Testis (tissue), 3 donors: ENCODE data around the gene UBE2O. TPM values are rescaled to one million over a fixed set of nuclear protein-coding genes. Genes with fewer than 3 reads are reported as not detected.
"Not testable (repeated sequence)": the region's sequence is repeated elsewhere in the genome, so short reads cannot be mapped to it uniquely, and the experiment has no call there.

Experiments
- DNase-seq: peaks from one replicate; pipeline ENCODE4 v3.0.0-alpha.2; 2019
- H3K27ac ChIP-seq, 2 donors: fragments of 200-600 bp; sonication (generic); one replicate each; pipeline ENCODE4 v1.5.1; 2019
- H3K27me3 ChIP-seq: fragments of 200-600 bp; sonication (generic); one replicate; pipeline ENCODE4 v1.5.1; 2019
- H3K36me3 ChIP-seq: fragments of 200-600 bp; sonication (generic); one replicate; pipeline ENCODE4 v1.5.1; 2017; ENCODE audit warnings: low read depth; ENCODE audit errors: missing control alignments
- H3K4me1 ChIP-seq: fragments of 200-600 bp; sonication (generic); one replicate; pipeline ENCODE4 v1.5.1; 2019
- H3K4me3 ChIP-seq, 2 donors: fragments of 200-600 bp; sonication (generic); one replicate each; pipeline ENCODE4 v1.5.1; 2017 to 2019
- H3K9me3 ChIP-seq: fragments of 200-600 bp; sonication (generic); one replicate; pipeline ENCODE4 v1.5.1; 2017
- POLR2A ChIP-seq: fragments of 450-650 bp; IDR thresholded peaks from one replicate; pipeline ENCODE4 v1.6.1; 2017; ENCODE audit warnings: antibody characterized with exemption, mild to moderate bottlenecking, moderate library complexity
- WGBS, 2 donors: methylation state at CpG; one replicate each; pipeline ENCODE4 v1.1.5; 2018; 5-methylcytosine and 5-hydroxymethylcytosine counted together
- intact Hi-C: fragments of 100-400 bp; cut with DNase I; formaldehyde crosslinking; loops from one replicate; pipeline ENCODE4 v1.15.1; 2023; ENCODE audit warnings: low total_unique reads
- polyA plus RNA-seq: library from polyadenylated mRNA; stranded (reverse); fragments of 350-450 nt; fragmentation: Illumina TruSeq; extraction: RNeasy Lipid Tissue Mini Kit (QIAGEN cat#74804); gene quantifications from one replicate; pipeline ENCODE4 v1.2.3, GENCODE V29; 2014; ENCODE audit warnings: low read depth, low replicate concordance; ENCODE audit not compliant: insufficient read depth
- total RNA-seq, 2 donors: library from RNA; depleted of rRNA; stranded (reverse); fragments of >200 nt; gene quantifications; one replicate each; pipeline ENCODE4 v1.2.3, GENCODE V29; 2016
- TF ChIP-seq, protein P1 (sequence below), 3 experiments: fragments of 450-650 bp in 2 of 3; fragments of 200-600 bp in 1 of 3; sonication (generic) in 1 of 3; IDR thresholded peaks; one replicate each; pipeline ENCODE4 v1.5.1; 2016 to 2019; ENCODE audit warnings: antibody characterized with exemption in 3 of 3, mild to moderate bottlenecking in 2 of 3, moderate library complexity in 1 of 3

Gene UBE2O
- total and polyA plus RNA-seq, 3 donors from 2014 or later = 40.6 to 58.0 (median 56.6) TPM

DNA sequence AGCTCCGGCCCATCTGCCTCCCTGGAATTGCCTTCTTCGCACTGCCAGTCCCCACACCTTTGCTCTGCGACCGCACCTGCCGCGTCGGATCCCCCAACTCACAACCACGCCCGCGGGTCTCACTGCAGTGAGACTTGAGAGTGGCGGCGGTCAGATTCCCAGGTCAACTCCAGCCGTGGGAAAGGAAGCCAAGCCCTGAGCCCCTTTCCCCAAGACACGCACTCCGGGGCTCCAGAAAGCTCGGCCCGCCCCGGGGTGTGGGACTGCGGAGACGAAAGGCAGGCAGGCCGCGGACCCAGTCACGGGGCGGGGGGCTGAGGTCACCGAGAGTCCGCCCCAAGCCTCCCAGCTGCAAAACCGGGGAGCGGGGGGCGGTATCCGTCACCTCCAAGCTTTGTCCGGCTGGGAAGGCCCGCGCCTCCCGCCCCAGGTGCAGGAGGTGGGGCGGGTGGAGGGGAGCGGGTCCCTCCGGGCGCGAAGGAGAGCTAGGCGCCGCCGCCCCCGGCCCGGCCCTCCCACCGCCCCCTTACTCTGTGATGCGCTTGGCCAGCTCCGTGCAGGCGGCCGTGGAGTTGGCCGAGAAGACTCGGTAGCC is 99.9 kb downstream of the UBE2O start:
- H3K9me3 ChIP-seq = no peaks in the 10 kb centered on the region
- H3K4me3 ChIP-seq = peak overlapping the region; percentile 88 to 90
- peak; percentile 27 for DNase-seq
- WGBS, 2 donors = 0 to 2% methylated on average over 1 to 36 of the region's 51 CpGs
- intact Hi-C loops = no loop called here
- no peaks in the 10 kb centered on the region for H3K36me3 ChIP-seq
- H3K27ac ChIP-seq = peak overlapping the region; percentile 76 to 90
- H3K27me3 ChIP-seq = no peaks in the 10 kb centered on the region
- H3K4me1 ChIP-seq = peaks cover 16% of the 10 kb centered on the region
- TF ChIP-seq POLR2A = no peak
- TF ChIP-seq, protein P1, sequence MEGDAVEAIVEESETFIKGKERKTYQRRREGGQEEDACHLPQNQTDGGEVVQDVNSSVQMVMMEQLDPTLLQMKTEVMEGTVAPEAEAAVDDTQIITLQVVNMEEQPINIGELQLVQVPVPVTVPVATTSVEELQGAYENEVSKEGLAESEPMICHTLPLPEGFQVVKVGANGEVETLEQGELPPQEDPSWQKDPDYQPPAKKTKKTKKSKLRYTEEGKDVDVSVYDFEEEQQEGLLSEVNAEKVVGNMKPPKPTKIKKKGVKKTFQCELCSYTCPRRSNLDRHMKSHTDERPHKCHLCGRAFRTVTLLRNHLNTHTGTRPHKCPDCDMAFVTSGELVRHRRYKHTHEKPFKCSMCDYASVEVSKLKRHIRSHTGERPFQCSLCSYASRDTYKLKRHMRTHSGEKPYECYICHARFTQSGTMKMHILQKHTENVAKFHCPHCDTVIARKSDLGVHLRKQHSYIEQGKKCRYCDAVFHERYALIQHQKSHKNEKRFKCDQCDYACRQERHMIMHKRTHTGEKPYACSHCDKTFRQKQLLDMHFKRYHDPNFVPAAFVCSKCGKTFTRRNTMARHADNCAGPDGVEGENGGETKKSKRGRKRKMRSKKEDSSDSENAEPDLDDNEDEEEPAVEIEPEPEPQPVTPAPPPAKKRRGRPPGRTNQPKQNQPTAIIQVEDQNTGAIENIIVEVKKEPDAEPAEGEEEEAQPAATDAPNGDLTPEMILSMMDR (IDR thresholded peaks at IDR 0.05) = no peak

DNA sequence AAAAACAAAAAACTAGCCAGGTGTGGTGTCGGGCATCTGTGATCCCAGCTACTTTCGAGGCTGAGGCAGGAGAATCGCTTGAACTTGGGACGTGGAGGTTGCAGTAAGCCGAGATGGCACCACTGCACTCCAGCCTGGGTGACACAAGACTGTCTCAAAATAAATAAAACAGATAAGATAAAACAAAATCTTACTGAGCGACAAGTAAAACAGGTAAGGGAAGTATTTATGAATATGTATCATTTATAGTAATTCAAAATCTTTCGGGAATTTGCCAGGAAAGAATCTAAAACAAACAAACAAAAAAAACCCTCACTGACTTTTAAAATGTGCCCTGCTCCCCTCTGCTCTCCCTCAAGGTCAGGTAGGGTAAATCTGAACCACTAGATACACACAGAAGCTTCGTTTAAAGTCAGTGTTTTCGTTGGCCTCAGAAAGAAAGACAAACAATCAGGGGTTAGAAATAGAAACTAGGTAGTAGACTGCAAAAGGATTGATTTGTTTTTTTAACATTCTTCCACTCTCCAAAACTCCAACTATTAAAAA is 101.4 kb downstream of the UBE2O start:
- no peak for DNase-seq
- no peak for TF ChIP-seq POLR2A
- TF ChIP-seq, protein P1 (IDR thresholded peaks at IDR 0.05) = no peak
- 30 to 40% methylated on average over 9 of the region's 9 CpGs for WGBS, 2 donors
- intact Hi-C loops = no loop called here
- H3K27ac ChIP-seq = peak overlapping the region in 1 of 2 donors; percentile 36
- no peaks in the 10 kb centered on the region for H3K9me3 ChIP-seq
- peaks cover 16% of the 10 kb centered on the region for H3K4me1 ChIP-seq
- no peak overlapping the region for H3K4me3 ChIP-seq
- no peaks in the 10 kb centered on the region for H3K27me3 ChIP-seq
- H3K36me3 ChIP-seq = no peaks in the 10 kb centered on the region

DNA sequence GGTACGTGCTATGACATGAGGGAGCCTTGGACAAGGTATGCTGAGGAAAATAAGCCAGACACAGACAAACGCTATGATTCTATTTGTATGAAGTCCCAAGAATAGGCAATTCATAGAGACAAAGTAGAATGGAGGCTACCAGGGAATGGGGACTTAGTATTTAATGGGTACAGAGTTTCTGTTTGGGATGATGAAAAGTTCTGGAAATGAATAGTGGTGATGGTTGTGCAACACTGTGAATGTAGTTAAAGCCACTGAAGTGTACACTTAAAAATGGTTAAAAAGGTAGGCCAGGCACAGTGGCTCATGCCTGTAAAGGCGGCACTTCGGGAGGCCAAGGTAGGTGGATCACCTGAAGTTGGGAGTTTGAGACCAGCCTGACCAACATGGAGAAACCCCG is 102.5 kb downstream of the UBE2O start:
- H3K27me3 ChIP-seq = no peaks in the 10 kb centered on the region
- no peak overlapping the region for H3K27ac ChIP-seq
- DNase-seq = no peak
- 90% methylated on average over 5 of the region's 5 CpGs for WGBS, 2 donors
- H3K9me3 ChIP-seq = no peaks in the 10 kb centered on the region
- H3K4me1 ChIP-seq = peaks cover 16% of the 10 kb centered on the region
- TF ChIP-seq, protein P1 (IDR thresholded peaks at IDR 0.05) = no peak
- TF ChIP-seq POLR2A = no peak
- no peak overlapping the region for H3K4me3 ChIP-seq
- intact Hi-C loops = no loop called here
- no peaks in the 10 kb centered on the region for H3K36me3 ChIP-seq

DNA sequence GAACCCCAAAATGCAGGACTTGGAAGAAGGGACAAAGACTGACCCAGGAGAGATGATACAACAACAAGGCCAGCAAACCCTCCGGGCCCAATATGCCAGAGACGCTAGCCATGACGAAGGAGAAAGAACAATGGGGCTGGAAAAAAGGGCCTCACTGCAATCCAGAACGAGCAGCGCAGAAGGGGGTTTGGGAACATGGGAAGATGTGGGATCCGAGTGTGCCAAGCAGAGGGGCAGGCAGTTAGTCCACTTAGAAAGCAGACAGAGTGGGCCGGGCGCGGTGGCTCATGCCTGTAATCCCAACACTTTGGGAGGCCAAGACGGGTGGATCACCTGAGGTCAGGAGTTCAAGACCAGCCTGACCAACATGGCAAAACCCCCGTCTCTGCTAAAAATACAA is 106.0 kb downstream of the UBE2O start:
- 93 to 94% methylated on average over 11 of the region's 11 CpGs for WGBS, 2 donors
- H3K4me1 ChIP-seq = peaks cover 10% of the 10 kb centered on the region
- H3K4me3 ChIP-seq, H3K27me3 ChIP-seq, DNase-seq, H3K27ac ChIP-seq, intact Hi-C loops, H3K9me3 ChIP-seq, H3K36me3 ChIP-seq: not testable (repeated sequence)

DNA sequence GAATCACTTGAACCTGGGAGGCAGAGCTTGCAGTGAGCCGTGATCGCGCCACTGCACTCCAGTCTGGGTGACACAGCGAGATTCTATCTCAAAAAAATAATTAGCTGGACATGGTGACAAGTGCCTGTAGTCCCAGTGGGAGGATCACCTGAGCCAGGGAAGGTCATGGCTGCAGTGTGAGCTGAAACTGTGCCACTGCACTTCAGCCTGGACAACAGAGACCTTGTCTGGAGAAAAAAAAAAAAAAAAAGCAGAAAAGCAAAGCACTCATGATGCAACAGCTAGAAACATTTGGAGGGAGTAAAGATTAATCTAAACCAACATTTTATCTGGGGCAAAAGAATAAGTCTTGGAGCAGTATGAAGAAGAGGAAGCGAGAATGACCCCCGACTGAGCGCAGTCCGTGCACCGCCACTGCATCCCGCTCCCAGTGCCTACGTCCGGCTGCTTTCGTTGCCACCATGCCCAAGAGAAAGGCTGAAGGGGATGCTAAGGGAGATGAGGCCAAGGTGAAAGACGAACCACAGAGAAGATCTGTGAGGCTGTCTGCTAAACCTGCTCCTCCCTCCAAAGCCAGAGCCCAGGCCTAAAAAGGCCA is 107.5 kb downstream of the UBE2O start:
- Histone ChIP-seq H3K27ac (no peak overlapping the region), H3K4me3 (no peak overlapping the region), H3K9me3 (no peaks in the 10 kb centered on the region), H3K4me1 (peaks cover 3% of the 10 kb centered on the region), H3K36me3 (no peaks in the 10 kb centered on the region), H3K27me3 (no peaks in the 10 kb centered on the region)
- TF ChIP-seq POLR2A = no peak
- TF ChIP-seq, protein P1 (IDR thresholded peaks at IDR 0.05) = no peak
- peak; percentile 36 for DNase-seq
- intact Hi-C loops = no loop called here
- 65 to 83% methylated on average over 14 of the region's 14 CpGs for WGBS, 2 donors
